Measurements from ENCODE around the gene KRT25.

- TF ChIP-seq EZH2phosphoT487 (IDR thresholded peaks at IDR 0.05; ENCODE audit: borderline replicate concordance): no peak
- TF ChIP-seq CTCF (conservative IDR thresholded peaks at IDR 0.05; ENCODE audit: low read length): no peak
Measured at GRCh38 chr17:40735016-40735415, 20.1 kb downstream of the KRT25 start.

Data from Loucy (cell line).